ENCODE data around the gene KAZN. TPM values are rescaled to one million over a fixed set of nuclear protein-coding genes. Genes with fewer than 3 reads are reported as not detected.

Gene KAZN
- total RNA-seq, 1 donor from 2014 or later, result 5.7 TPM

- H3K4me3 ChIP-seq (ENCODE audit: low read depth, low read length), result no peak overlapping the region
- no peak for TF ChIP-seq CTCF (conservative IDR thresholded peaks at IDR 0.05; ENCODE audit: low read depth, low read length)
- DNase-seq (ENCODE audit: low read depth), result no peak
Measured at GRCh38 chr1:14616632-14617396, 18.3 kb downstream of the KAZN start.

- TF ChIP-seq CTCF (conservative IDR thresholded peaks at IDR 0.05; ENCODE audit: low read depth, low read length), result no peak
- H3K4me3 ChIP-seq (ENCODE audit: low read depth, low read length), result no peak overlapping the region
- DNase-seq (ENCODE audit: low read depth), result no peak
Measured at GRCh38 chr1:14617791-14618190, 19.3 kb downstream of the KAZN start.

- no peak for DNase-seq (ENCODE audit: low read depth)
- no peak for TF ChIP-seq CTCF (conservative IDR thresholded peaks at IDR 0.05; ENCODE audit: low read depth, low read length)
Measured at GRCh38 chr1:14620941-14621340, 22.5 kb downstream of the KAZN start.

GRCh38 chr1:14623090-14623489 lies 24.6 kb downstream of the KAZN start:
- no peak overlapping the region for H3K4me3 ChIP-seq (ENCODE audit: low read depth, low read length)
- TF ChIP-seq CTCF (conservative IDR thresholded peaks at IDR 0.05; ENCODE audit: low read depth, low read length), result no peak
- DNase-seq (ENCODE audit: low read depth), result no peak

More at GRCh38 chr1:14620941-14621340, 22.5 kb downstream of the KAZN start:
- H3K4me3 ChIP-seq (ENCODE audit: low read depth, low read length), result no peak overlapping the region

GRCh38 chr1:14624941-14625340 lies 26.5 kb downstream of the KAZN start:
- TF ChIP-seq CTCF (conservative IDR thresholded peaks at IDR 0.05; ENCODE audit: low read depth, low read length), result no peak
- no peak for DNase-seq (ENCODE audit: low read depth)
- H3K4me3 ChIP-seq (ENCODE audit: low read depth, low read length), result no peak overlapping the region

GRCh38 chr1:14625572-14625971 lies 27.1 kb downstream of the KAZN start:
- H3K4me3 ChIP-seq (ENCODE audit: low read depth, low read length), result no peak overlapping the region
- TF ChIP-seq CTCF (conservative IDR thresholded peaks at IDR 0.05; ENCODE audit: low read depth, low read length), result no peak
- DNase-seq (ENCODE audit: low read depth), result no peak

- TF ChIP-seq CTCF (conservative IDR thresholded peaks at IDR 0.05; ENCODE audit: low read depth, low read length), result no peak
- no peak for DNase-seq (ENCODE audit: low read depth)
- no peak overlapping the region for H3K4me3 ChIP-seq (ENCODE audit: low read depth, low read length)
Measured at GRCh38 chr1:14625996-14626395, 27.5 kb downstream of the KAZN start.

Measured in epithelial cell of proximal tubule (primary cell).